IPS DF 4.7 (cell line): Measurements from ENCODE around the gene ING5.
"Not testable (repeated sequence)": the region's sequence is repeated elsewhere in the genome, so short reads cannot be mapped to it uniquely, and the experiment has no call there.

Experiments used
- DNase-seq: peaks from one replicate; pipeline ENCODE4 v3.0.0-alpha.2; 2013; ENCODE audit warnings: low spot score; ENCODE audit errors: extremely low read depth

The ING5 gene

DNA sequence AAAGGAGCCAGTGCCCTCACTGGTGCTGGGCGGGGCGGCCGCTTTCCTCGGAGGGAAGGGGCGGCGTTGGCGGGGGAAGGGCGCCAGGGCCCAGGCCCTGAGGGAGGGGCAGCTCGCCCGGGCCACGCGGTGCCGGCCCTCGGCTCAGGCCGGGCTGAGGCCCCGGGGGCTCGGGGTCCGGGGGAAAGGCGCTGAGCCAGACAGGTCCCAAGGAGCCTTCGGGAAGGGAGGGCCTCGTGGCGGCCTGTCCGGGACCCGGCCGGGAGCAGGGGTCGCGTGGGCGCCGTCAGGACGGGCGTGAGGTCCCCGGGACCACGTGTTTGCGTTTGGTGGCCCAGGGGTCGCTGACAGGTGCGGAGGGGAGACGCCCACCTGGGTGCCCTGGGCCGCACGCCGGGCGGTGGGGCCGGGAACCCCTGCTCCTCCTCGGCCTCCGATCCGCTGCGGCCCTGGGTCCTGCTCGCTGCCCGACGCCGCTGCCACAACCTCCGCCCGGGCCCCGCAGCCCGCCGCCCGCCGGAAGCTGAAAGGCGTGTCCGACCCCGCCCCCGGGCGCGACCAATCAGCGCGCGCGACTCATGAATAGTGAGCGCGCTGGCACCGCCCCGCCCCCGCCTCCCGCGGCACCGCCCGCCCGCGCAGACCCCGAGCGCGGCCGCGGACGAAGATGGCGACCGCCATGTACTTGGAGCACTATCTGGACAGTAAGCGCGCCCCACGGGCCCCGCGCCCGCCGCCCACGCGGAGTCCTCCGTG, at the start of gene ING5:
TSS of gene ING5 (plus strand) at position 641 of the 756 bp plus-strand sequence. CDS start at position 668, 27 bp downstream.
- DNase-seq: no peak

DNA sequence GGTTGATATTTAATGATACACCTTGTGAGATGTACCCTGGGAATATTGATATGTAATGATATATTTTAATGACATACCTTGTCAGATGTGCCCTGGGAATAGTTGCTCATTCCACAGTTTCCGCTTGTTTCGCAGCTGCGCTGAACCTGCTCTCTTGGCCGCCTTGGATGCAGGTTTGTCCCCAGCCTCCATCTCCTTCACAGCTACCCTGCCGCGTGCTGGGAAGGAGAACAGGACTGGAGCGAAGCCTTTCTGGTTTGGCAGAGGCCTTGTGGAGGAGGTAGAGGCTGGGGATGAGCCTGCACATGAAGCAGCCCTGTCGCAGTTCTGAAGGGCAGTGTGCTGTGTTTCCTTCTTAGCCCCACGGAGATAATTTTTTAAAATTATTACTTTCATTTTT, 49.7 kb upstream of the ING5 start:
- no peak for DNase-seq

DNA sequence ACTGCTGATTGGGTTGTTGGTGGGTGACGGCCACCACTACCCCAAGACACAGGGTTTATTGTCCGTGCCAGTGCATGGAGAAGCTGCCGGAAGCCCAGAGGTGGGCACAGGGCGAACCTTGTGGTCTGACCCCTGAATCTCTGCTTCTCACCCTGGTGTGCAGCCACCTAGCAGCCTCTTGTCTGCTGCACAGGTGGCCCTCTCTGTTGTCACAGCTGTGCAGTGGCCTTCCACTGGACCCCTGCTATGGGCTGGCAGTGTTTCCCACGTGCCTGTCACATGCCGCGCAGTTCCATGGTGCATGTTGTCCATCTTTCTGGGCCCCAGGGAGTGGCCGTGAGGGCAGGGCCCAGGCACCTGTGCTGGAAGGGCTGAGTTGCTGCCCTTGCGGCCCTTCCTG, 49.1 kb upstream of the ING5 start:
- DNase-seq: no peak

GRCh38 chr2:241653210-241653750, 48.6 kb upstream of the ING5 start:
- DNase-seq: no peak

DNA sequence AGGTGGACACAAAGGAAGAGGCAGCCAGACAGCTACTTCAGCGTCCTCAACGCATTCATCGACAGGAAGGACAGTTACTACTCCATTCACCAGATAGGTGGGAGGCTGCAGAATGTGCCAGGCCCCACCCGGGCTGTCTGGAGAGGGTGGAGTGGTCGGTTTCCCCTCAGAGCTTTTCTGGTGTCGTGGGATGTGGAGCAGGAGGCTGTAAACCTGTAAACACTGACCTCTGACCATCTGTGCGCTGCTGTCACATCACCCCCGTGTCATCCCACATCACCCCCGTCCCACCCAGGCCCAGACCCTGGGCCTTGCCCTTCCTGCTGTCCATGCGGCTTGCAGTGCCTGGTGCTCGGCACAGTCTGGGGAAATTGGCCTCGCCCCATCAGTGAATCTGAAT, 47.3 kb upstream of the ING5 start:
- no peak for DNase-seq

DNA sequence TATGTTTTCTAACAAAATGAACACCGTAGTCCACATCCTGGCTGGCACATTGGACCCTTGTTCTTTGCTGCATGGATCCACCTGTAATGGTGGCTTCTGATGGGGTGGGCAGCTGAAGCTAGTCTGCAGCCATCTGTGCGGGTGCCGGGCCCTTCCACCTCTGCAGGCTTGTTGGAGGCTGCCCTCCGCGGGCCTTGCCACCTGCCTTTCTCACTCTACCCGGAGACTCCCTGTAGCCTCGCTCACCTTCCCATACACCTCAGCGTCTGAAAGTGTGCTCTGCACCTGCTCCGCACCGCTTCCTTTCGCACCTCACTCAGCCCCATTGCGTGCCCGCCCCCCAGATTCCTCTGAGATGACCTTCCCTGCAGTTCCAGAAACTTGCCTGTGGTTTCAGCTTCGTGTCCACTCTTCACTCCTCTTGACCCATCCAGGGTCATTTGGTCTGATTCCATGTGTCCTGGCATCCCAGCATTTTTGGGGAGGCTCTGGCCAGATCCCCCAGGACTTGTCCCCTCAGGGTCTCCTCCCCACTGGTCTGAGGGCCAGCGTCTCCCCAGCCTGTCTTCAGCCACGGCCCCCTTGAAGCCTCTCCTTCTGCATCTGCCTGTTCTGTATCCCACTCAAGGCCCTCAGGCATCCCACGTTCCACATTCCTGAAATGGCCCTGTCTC, 46.2 kb upstream of the ING5 start:
- no peak for DNase-seq

DNA sequence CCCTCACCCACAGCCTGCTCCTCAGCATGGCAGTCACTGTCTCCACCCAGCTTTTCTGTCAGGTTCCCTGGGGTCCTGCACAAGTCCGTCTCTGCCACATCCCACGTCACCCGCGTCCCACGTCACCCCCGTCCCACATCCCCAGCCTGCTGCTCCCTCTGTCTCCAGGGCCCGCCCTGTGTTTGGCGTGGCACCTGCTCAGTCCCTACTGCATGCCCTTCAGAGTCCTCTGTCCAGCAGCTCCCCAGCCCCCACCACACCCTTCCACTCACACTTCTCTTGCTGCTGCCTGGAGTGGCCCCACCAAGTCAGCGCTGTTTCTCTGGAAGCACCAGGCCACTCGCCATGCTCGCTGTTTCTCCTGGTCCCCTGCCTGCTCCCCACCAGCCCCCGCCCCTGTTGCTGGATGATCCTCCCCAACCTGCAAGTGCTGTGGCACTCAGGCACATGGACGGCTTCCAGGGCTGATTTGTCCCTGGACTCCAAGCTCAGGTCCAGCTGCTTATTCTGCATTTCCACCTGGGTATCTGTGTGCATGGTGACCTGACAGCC, 45.6 kb upstream of the ING5 start:
- DNase-seq: no peak

DNA sequence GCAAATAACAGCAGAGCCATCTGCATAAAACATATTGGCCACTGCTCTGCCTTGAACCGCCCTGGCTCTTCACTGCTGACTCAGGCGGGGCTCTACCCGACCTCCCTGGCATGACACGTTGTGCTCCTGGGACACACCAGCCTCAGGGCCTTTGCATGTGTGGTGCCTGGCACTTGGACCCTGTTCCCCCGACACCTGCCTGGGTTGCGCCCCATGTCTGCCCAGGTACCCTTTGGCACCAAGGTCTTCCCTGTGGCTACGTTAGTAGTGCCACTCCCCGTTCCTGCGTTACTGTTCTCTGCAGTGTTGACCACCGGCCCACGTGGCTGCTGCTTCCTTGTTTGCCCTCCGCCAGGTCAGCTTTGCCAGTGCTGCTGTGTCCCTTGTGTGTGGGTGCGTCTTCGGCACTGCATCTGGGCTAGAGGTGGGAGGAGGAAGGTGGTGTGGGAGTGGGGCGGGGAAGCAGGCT, 44.0 kb upstream of the ING5 start:
- DNase-seq: no peak

GRCh38 chr2:241658296-241658695, 43.5 kb upstream of the ING5 start:
- no peak for DNase-seq

DNA sequence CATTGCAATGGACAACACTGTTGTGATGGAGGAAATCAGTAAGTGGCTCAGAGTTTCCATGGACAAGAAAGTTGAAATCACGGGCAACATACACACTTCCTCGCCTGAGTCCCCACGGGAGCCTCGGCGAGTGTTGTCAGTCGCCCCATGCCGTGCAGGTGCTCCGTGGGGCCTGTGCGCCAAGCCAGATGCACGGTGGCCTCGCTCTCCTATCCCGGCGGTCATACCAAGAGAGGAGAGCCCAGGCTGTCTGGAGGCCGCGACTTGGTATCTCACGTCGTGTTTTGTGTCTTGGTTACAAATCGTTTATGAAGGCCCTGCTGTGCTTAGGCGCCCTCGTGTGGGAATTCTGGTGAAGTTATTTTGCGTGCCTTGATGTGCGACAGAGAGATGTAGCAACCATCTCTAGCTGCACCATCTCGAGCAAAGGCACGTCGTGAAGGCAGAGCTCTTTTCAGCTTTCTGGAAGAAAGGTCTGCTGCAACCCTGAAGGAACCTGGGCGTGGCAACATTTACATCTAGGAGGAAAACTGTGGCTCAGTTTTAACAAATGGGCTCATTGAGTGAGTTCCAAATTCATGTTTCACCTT, 42.6 kb upstream of the ING5 start:
- DNase-seq: no peak

- DNase-seq: no peak
Observed at GRCh38 chr2:241660593-241661213, 41.1 kb upstream of the ING5 start.

DNA sequence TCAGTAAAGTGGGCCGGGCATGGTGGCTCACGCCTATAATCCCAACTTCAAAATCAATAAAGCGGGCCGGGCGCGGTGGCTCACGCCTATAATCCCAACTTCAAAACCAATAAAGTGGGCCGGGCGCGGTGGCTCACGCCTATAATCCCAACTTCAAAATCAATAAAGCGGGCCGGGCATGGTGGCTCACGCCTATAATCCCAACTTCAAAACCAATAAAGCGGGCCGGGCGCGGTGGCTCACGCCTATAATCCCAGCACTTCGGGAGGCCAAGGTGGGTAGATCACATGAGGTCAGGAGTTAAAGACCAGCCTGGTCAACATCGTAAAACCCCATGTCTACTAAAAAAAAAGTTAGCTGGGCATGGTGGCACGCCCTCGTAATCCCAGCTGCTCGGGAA, 39.1 kb upstream of the ING5 start:
- not testable (repeated sequence) for DNase-seq

DNA sequence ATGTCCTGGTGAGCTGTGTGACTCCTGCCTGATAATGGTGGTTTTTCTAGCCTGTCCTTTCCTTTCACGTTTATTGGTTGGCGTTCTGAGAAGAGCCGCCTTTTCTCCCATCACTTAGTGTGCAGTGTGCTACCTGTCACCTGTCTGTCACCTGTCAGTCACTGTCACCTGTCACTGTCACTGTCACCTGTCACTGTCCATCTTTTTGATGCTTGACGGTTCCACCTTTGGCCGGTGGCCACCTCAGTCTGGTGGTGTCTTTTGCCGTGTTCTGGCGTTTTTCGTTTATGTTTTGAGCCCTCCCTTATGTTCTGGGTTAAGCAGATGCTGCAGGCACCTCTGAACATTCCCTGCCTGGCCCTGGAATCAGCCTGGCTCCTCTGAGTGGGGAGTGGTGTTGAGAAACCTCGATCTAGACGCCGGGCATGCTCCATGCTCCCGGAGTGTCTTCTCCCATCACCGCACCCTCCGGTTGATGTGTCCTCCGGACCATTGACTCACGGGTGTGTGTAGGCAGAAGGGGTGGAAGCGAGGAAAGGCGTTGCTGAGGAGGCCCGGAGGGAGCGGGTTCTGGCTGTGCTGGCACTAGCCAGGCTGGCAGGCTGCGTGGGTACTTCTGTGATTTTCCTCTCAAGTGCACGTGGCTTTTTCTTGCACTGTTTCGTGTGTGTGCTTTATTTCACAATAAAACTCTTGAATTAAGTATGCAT, 36.0 kb upstream of the ING5 start:
- DNase-seq: no peak

DNA sequence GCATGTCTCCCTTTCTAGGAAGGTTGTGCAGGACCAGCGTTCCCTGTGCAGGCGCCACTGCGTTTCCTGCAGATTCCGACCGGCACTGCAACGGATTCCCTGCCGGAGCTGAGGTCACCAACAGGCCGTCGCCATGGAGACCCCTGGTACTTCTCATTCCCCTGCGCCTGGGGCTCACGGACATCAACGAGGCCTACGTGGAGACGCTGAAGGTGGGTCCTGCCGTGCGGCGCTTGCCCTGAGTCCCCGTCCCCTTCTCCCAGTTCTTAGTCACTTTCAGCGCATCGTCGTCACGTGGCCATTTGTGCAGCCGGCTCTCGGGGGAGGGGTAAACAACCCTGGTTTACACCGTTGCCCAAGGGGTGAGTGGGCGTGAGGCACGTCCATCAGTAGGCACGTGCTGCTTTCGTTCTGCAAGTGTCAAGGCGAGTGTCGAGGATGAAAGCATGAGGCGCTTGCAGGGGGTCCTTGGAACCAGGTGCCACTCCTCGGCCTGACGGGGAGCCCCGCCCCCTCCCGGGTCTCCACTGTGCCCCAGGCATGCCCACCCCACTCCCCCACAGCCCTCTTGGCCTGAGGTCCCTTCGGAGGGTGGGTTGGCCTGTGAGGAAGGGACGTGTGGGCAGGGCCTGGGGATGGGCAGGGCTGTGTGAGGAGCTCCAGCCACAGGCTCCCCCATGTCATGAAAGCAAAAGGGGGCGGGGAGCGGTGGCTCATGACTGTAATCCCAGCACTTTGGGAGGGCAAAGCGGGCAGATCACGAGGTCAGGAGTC, 35.0 kb upstream of the ING5 start:
- DNase-seq: no peak

DNA sequence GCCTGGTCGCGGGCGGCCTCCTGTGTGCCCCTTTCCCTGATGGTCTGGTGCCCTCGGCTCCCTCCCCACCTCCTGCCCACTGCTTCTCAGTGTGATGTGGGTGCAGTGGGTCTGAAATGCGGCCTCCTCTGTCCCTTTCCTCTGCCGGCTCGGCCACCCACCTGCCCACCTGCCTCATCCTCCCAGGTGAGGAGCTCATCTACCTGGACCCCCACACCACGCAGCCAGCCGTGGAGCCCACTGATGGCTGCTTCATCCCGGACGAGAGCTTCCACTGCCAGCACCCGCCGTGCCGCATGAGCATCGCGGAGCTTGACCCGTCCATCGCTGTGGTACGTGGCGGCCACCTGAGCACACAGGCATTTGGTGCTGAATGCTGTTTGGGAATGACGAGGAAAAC, 33.5 kb upstream of the ING5 start:
- no peak for DNase-seq

DNA sequence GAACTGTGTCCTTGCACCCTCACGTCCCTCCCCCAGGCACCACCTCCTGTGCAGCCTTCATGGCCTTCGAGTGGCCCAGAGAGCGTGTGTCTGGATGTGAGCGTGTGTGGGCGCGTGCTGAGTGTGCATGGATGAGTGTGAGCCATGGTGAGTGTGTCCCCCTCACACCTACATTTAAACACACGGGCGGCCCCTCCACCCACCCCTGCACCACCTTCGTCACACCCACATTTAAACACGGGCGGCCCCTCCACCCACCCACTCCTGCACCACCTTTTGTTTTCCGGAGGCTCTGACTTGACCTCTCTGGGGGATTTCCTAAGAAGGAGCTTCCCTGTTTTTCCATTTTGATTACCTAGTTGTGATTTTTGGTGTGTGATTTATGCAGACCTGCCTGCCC, 33.0 kb upstream of the ING5 start:
- no peak for DNase-seq

DNA sequence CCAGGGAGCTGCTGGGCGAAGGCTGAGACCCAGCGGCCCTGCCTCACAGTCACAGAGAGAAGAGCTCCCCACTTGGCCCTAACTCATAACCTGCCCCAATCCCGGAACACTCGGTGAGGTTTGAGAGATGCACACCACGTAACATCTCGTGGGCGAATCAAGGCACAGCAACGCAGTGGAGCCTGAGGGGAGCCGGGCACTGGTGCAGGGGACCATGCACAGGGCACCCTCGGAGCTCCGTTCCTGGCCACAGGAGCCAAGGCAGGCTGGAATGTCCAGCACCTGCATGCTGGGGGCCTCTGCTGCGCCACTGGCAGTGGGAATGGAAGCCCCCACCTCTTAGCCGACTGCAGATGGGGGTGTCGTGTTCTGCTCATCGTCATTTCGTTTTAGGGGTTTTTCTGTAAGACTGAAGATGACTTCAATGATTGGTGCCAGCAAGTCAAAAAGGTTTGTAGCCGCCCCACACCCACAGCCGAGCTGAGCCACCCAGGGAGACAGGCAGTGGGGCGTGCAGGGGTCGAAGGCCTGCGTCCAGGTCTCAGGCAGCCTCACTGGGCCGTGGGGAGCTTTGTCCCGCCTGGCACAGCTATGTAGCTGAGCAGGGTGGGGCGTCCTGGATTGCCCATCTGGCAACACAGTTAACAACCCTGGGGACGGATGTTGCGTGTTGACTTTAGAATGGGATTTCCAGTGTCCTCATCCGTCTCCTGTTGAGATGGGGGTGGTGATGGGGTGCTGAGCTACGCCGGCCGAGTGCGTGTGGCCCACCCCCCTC, 31.3 kb upstream of the ING5 start:
- no peak for DNase-seq

GRCh38 chr2:241671457-241672240, 30.2 kb upstream of the ING5 start:
- no peak for DNase-seq
